Measurements from ENCODE around the gene TAF13. TPM values are rescaled to one million over a fixed set of nuclear protein-coding genes. Genes with fewer than 3 reads are reported as not detected.
A peak's percentile ranks its signal among the peaks of the same experiment; 100 is the strongest.

TAF13 gene
- total RNA-seq, 6 donors from 2014 or later, result 11.5 to 54.6 (median 35.7) TPM

DNA sequence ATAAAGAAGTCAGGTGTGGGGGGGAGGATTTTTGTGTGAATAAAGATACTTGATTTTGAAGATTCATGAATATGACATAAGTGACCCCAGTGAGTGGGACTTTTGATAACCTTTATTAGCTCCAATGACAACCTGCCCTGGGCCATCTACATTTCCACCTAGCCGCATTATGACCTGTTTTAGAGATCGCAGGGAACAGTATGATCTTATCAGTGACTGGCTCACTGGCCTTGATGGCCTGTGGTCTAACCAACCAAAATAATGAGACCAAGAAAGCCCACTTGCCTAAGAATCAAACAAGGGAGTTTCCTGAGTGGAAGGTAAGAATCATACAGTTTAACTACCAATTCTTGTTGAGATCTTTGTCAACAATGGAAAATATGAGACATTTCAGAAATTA, 39.9 kb upstream of the TAF13 start:
- ATAC-seq (ENCODE audit: low FRiP score in 2 of 2), result no peak
- WGBS, 2 donors, result 70 to 74% methylated on average over 2 of the region's 2 CpGs
- no peak overlapping the region for H3K4me3 ChIP-seq

DNA sequence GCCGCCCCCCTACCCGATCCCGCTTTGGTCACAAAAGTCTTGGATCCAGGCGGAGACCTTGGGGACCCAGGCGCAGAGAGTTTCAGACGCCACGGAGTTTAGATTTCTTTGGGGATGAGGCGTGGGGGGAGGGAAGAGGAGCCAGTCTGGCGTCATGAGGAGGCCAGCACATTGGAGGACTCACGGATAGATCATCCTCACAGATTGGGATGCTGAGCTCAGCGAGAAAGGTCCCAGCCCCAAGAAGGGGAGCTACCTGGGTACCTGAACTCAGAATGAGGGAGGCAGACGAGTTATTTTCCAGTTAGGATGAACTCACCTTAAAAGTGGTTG, 38.5 kb upstream of the TAF13 start:
- TF ChIP-seq POLR2A (IDR thresholded peaks at IDR 0.05), result no peak
- TF ChIP-seq, protein P1, sequence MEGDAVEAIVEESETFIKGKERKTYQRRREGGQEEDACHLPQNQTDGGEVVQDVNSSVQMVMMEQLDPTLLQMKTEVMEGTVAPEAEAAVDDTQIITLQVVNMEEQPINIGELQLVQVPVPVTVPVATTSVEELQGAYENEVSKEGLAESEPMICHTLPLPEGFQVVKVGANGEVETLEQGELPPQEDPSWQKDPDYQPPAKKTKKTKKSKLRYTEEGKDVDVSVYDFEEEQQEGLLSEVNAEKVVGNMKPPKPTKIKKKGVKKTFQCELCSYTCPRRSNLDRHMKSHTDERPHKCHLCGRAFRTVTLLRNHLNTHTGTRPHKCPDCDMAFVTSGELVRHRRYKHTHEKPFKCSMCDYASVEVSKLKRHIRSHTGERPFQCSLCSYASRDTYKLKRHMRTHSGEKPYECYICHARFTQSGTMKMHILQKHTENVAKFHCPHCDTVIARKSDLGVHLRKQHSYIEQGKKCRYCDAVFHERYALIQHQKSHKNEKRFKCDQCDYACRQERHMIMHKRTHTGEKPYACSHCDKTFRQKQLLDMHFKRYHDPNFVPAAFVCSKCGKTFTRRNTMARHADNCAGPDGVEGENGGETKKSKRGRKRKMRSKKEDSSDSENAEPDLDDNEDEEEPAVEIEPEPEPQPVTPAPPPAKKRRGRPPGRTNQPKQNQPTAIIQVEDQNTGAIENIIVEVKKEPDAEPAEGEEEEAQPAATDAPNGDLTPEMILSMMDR (IDR thresholded peaks at IDR 0.05), result no peak
- Histone ChIP-seq H3K27me3 (peaks cover 0 to 10% (median 4%) of the 10 kb centered on the region in 4 donors), H3K4me1 (peaks cover 16 to 27% (median 19%) of the 10 kb centered on the region in 4 donors), H3K4me3 (peak overlapping the region in 3 of 4 donors; percentile 34 to 46 (median 44)), H3K9me3 (no peaks in the 10 kb centered on the region), H3K27ac (no peak overlapping the region), H3K36me3 (no peaks in the 10 kb centered on the region)
- DNase-seq (no peak), ATAC-seq (ENCODE audit: low FRiP score in 2 of 2) (no peak)
- WGBS, 2 donors, result 10 to 18% methylated on average over 4 to 11 of the region's 12 CpGs

More for the DNA sequence above, 39.9 kb upstream of the TAF13 start:
- H3K36me3 ChIP-seq, result no peaks in the 10 kb centered on the region
- H3K4me1 ChIP-seq, result peaks cover 16 to 27% (median 19%) of the 10 kb centered on the region in 4 donors
- H3K27me3 ChIP-seq, result peaks cover 0 to 10% (median 4%) of the 10 kb centered on the region in 4 donors
- DNase-seq, result no peak
- H3K27ac ChIP-seq, result no peak overlapping the region
- TF ChIP-seq, protein P1 (IDR thresholded peaks at IDR 0.05), result no peak
- TF ChIP-seq EP300 (IDR thresholded peaks at IDR 0.05) (no peak), POLR2AphosphoS5 (IDR thresholded peaks at IDR 0.05) (no peak), POLR2A (IDR thresholded peaks at IDR 0.05) (no peak)
- H3K9me3 ChIP-seq, result no peaks in the 10 kb centered on the region

DNA sequence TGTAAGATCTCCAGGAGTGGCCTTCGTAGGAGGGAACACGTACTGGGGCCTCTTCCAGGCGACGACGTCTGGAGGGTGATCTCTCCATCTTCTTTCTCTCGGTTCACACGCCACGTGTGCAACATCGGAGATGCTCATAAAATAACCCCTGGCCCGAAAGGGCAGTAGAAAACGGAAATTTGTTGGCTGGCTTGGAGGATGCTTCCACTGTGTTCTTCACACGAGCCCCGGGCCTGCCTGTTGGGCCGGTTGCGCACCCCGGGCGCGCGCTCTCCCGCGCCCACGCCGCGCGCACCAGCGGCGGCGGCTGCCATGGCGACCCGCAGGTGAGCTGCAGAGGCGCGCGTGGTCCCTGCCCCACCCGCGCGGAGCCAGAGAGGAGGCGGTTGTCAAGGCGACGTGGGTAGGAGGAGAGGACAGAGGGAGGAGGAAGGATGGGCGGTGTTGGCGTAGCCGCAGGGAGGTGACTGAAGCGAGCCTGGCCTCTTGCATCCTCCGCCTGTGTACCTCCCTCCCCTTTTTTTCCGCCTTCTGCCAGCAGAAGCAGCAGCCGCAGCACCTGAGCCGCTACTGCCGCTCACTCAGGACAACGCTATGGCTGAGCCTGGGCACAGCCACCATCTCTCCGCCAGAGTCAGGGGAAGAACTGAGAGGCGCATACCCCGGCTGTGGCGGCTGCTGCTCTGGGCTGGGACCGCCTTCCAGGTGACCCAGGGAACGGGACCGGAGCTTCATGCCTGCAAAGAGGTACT, 38.0 kb upstream of the TAF13 start, which contains the start of gene ELAPOR1:
Gene ELAPOR1, plus strand, starts transcription at position 526 of the 752 bp plus-strand sequence. Its CDS starts 69 bp downstream, at position 595.
- Histone ChIP-seq H3K27me3 (peaks cover 0 to 10% (median 4%) of the 10 kb centered on the region in 4 donors), H3K27ac (no peak within 1 kb of the TSS), H3K4me1 (peaks cover 16 to 27% (median 19%) of the 10 kb centered on the region in 4 donors), H3K4me3 (peak within 1 kb of the TSS in 3 of 4 donors; percentile 34 to 46 (median 44)), H3K36me3 (no peaks in the 10 kb centered on the region), H3K9me3 (no peaks in the 10 kb centered on the region)
- TF ChIP-seq, protein P1 (IDR thresholded peaks at IDR 0.05), result no peak
- peak in 1 of 4 donors; percentile 23 for TF ChIP-seq POLR2A (IDR thresholded peaks at IDR 0.05)
- ATAC-seq (ENCODE audit: low FRiP score in 2 of 2), result peak; percentile 49 to 51
- WGBS, 2 donors, result 2% methylated on average over 40 to 54 of the region's 56 CpGs
- DNase-seq, result peak; percentile 71 to 89

DNA sequence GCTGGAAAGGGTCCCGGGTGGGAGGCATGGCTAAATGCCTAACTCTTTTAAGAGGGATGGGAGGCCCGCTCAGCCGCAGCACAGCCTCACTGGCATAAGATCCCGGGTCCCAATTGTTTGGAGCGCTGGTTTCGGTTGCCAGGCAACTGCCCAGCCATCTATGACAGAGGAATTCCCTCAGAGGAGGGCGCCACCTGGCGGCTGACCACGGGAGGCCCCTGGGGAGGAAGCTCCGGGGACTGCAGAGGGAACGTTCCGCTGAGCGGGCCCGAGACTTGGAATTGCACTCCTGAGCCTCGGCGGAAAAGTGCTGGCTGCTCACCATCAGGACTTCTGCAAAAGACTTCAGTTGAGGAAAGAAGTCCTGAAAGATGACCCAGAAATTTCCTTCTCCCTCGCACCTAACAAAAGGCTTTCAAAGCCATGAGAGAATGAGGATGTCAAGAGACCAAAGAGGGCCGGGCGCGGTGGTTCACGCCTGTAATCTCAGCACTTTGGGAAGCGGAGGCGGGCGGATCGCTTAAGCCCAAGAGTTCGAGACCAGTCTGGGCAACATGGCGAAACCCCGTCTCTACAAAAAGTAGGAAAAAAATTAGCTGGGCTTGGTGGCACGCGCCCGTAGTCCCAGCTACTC, 37.0 kb upstream of the TAF13 start:
- Histone ChIP-seq H3K9me3 (no peaks in the 10 kb centered on the region), H3K36me3 (no peaks in the 10 kb centered on the region), H3K4me3 (peak overlapping the region in 3 of 4 donors; percentile 34 to 46 (median 44)), H3K4me1 (peaks cover 16 to 27% (median 19%) of the 10 kb centered on the region in 4 donors), H3K27ac (no peak overlapping the region), H3K27me3 (peaks cover 0 to 10% (median 4%) of the 10 kb centered on the region in 4 donors)
- 7 to 11% methylated on average over 21 to 29 of the region's 31 CpGs for WGBS, 2 donors
- DNase-seq (peak; percentile 94 to 98), ATAC-seq (ENCODE audit: low FRiP score in 2 of 2) (peak; percentile 95 to 96)
- TF ChIP-seq POLR2A (IDR thresholded peaks at IDR 0.05) (no peak), EP300 (IDR thresholded peaks at IDR 0.05) (no peak), POLR2AphosphoS5 (IDR thresholded peaks at IDR 0.05) (peak; percentile 46 to 62)
- TF ChIP-seq, protein P1 (IDR thresholded peaks at IDR 0.05), result peak; percentile 91 to 99 (median 93)
